GM23248 (cell line): ENCODE measurements around the gene SLC5A10.

ENCODE experiments used
- EZH2 ChIP-seq: fragments of 200-600 bp; sonication (generic); IDR thresholded peaks from 2 replicates; pipeline ENCODE4 v1.6.1; 2018; ENCODE audit warnings: antibody characterized with exemption, mild to moderate bottlenecking; ENCODE audit not compliant: insufficient read depth, poor library complexity, severe bottlenecking
- EZH2phosphoT487 ChIP-seq: fragments of 200-600 bp; sonication (generic); IDR thresholded peaks from 2 replicates; pipeline ENCODE4 v1.6.1; 2018; ENCODE audit warnings: antibody characterized with exemption, moderate library complexity, mild to moderate bottlenecking, low read depth; ENCODE audit not compliant: insufficient read depth

DNA sequence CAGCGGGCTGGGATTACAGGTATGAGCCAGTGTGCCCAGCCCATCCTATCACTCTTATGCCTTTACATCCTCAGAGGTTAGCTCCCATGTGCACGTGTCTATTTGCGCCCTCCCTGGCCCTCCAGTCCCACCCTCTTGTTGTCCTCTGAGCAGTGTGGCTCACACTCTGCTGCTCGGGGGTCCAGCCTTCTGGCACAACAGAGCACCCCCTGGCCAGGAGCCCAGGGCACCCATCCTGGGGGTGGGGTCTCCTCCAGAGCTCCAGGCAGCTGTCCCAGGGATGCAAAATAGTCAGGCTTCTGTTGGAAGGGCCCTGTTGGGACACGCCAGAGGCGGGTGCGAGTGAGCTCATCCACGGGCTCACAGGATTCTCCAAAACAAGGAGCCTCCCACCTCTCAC lies 64.3 kb downstream of the SLC5A10 start:
- TF ChIP-seq EZH2: no peak
- TF ChIP-seq EZH2phosphoT487: no peak
